OCI-LY7 (cell line): ENCODE results near the gene CDKN1C. TPM values are rescaled to one million over a fixed set of nuclear protein-coding genes. Genes with fewer than 3 reads are reported as not detected.

Experiments used
- BruUV-seq: library from RNA; stranded (reverse); fragments of 400-500 nt; replicated peaks from 2 replicates; lab custom pipeline; 2021; lab: Mats Ljungman, UMichigan
- CTCF ChIA-PET: fragments of 300-600 bp; sonication (Branson Sonifier 250); formaldehyde crosslinking; loops from one replicate; lab custom pipeline; 2022; ENCODE audit warnings: antibody characterized with exemption; ENCODE audit not compliant: unreplicated experiment; lab: Charles Lee
- POLR2A ChIA-PET: fragments of 300-600 bp; sonication (Branson Sonifier 250); formaldehyde crosslinking; loops from one replicate; lab custom pipeline; 2022; ENCODE audit warnings: antibody characterized with exemption; lab: Charles Lee
- DNase-seq: peaks from one replicate; pipeline ENCODE4 v3.0.0-alpha.2; 2015; ENCODE audit warnings: low spot score
- H2AFZ ChIP-seq: fragments of 200-600 bp; sonication (generic), shearing (Covaris generic); 2 replicates; pipeline ENCODE4 v1.6.1; 2014; ENCODE audit warnings: mild to moderate bottlenecking, antibody characterized with exemption, low read length, moderate library complexity
- H3K27ac ChIP-seq: fragments of 200-600 bp; sonication (generic); 2 replicates; pipeline ENCODE4 v1.5.1; 2014; ENCODE audit warnings: mixed run types, low read depth, mild to moderate bottlenecking, moderate library complexity, low read length, inconsistent platforms; ENCODE audit not compliant: poor library complexity, severe bottlenecking
- H3K36me3 ChIP-seq: fragments of 200-600 bp; sonication (generic); 2 replicates; pipeline ENCODE4 v1.6.1; 2014; ENCODE audit warnings: mild to moderate bottlenecking, antibody characterized with exemption, low read length, moderate library complexity, mixed read lengths; ENCODE audit not compliant: insufficient read depth
- H3K4me1 ChIP-seq: fragments of 200-600 bp; sonication (generic); 2 replicates; pipeline ENCODE4 v1.5.1; 2014; ENCODE audit warnings: mild to moderate bottlenecking, low read length; ENCODE audit not compliant: insufficient read depth, poor library complexity, severe bottlenecking
- H3K4me2 ChIP-seq: fragments of 200-600 bp; sonication (generic); 2 replicates; pipeline ENCODE4 v1.6.1; 2014; ENCODE audit warnings: mild to moderate bottlenecking, low read length
- H3K4me3 ChIP-seq: fragments of 200-600 bp; sonication (generic); 2 replicates; pipeline ENCODE4 v1.5.1; 2014; ENCODE audit warnings: mild to moderate bottlenecking, low read depth, low read length; ENCODE audit not compliant: poor library complexity, severe bottlenecking
- H3K79me2 ChIP-seq: fragments of 200-600 bp; sonication (generic); 2 replicates; pipeline ENCODE4 v1.6.1; 2016; ENCODE audit warnings: low read depth, mild to moderate bottlenecking, low read length, moderate library complexity, mixed read lengths; ENCODE audit not compliant: insufficient read depth
- H3K9me2 ChIP-seq: fragments of 200-600 bp; sonication (generic); 2 replicates; pipeline ENCODE4 v1.6.1; 2016; ENCODE audit warnings: mild to moderate bottlenecking, low read length, mixed read lengths; ENCODE audit not compliant: insufficient read depth
- H3K9me3 ChIP-seq: fragments of 200-600 bp; sonication (generic); 2 replicates; pipeline ENCODE4 v1.6.1; 2014; ENCODE audit warnings: mild to moderate bottlenecking, mixed run types, low read length, mixed read lengths
- H4K20me1 ChIP-seq: fragments of 200-600 bp; sonication (generic); 2 replicates; pipeline ENCODE4 v1.6.1; 2014; ENCODE audit warnings: mild to moderate bottlenecking, antibody characterized with exemption, low read length, moderate library complexity, mixed read lengths; ENCODE audit not compliant: insufficient read depth
- CTCF ChIP-seq: fragments of 200-600 bp; sonication (generic); conservative IDR thresholded peaks from 2 replicates; pipeline ENCODE4 v1.5.1; 2014; ENCODE audit warnings: mild to moderate bottlenecking, antibody characterized with exemption, low read length, moderate library complexity, mixed read lengths
- EZH2phosphoT487 ChIP-seq: fragments of 200-600 bp; sonication (generic); IDR thresholded peaks from 2 replicates; pipeline ENCODE4 v1.6.1; 2018; ENCODE audit warnings: low read depth, borderline replicate concordance, mild to moderate bottlenecking, mixed run types, antibody characterized with exemption, low read length, moderate library complexity, mixed read lengths
- intact Hi-C: fragments of 100-400 bp; cut with micrococcal nuclease; formaldehyde crosslinking; loops from one replicate; pipeline ENCODE4 v1.10.0; 2022; ENCODE audit not compliant: unreplicated experiment
- total RNA-seq, 2 experiments: library from RNA; depleted of rRNA in 1 of 2; stranded (reverse); fragments of >200 nt in 1 of 2; shearing (Covaris generic) in 1 of 2; gene quantifications; 2 replicates each; pipeline ENCODE4 v1.2.3, GENCODE V29; 2014 to 2022

Gene CDKN1C
- total RNA-seq, 2 experiments from 2014 or later, result 0.13 to 0.55 TPM

- Histone ChIP-seq H3K9me2 (no peaks in the 10 kb centered on the region), H2AFZ (no peak overlapping the region), H3K4me2 (no peak overlapping the region), H3K36me3 (no peaks in the 10 kb centered on the region), H3K9me3 (no peaks in the 10 kb centered on the region), H3K27ac (no peak overlapping the region), H4K20me1 (no peaks in the 10 kb centered on the region), H3K4me1 (peaks cover 18% of the 10 kb centered on the region), H3K4me3 (no peak overlapping the region), H3K79me2 (no peaks in the 10 kb centered on the region)
- BruUV-seq, result no TSS peak
- ChIA-PET POLR2A (no interaction called here), CTCF (interaction anchor here (0.6 kb wide), 1 partner anchor 155 kb away, joined by 3 read pairs; no protein-coding TSS in a partner anchor)
- intact Hi-C loops, result no loop called here
- no peak for DNase-seq
- no peak for TF ChIP-seq EZH2phosphoT487
- TF ChIP-seq CTCF, result no peak
Measured at GRCh38 chr11:2916892-2917645, 31.5 kb upstream of the CDKN1C start.

- no peak overlapping the region for H3K27ac ChIP-seq
- H3K79me2 ChIP-seq, result no peaks in the 10 kb centered on the region
- peaks cover 18% of the 10 kb centered on the region for H3K4me1 ChIP-seq
- H2AFZ ChIP-seq, result no peak overlapping the region
- H4K20me1 ChIP-seq, result no peaks in the 10 kb centered on the region
- no peaks in the 10 kb centered on the region for H3K36me3 ChIP-seq
- no peak overlapping the region for H3K4me3 ChIP-seq
- intact Hi-C loops, result no loop called here
- TF ChIP-seq EZH2phosphoT487 (no peak), CTCF (no peak)
- no peaks in the 10 kb centered on the region for H3K9me3 ChIP-seq
- no peak for DNase-seq
- CTCF ChIA-PET, result interaction anchor here (0.6 kb wide), 1 partner anchor 156 kb away, joined by 3 read pairs; no protein-coding TSS in a partner anchor
- H3K4me2 ChIP-seq, result no peak overlapping the region
- POLR2A ChIA-PET, result no interaction called here
- no TSS peak for BruUV-seq
- H3K9me2 ChIP-seq, result no peaks in the 10 kb centered on the region
Measured at GRCh38 chr11:2916114-2916891, 30.7 kb upstream of the CDKN1C start.
